Calu3 (cell line): Measurements from ENCODE around the gene FER. TPM values are rescaled to one million over a fixed set of nuclear protein-coding genes. Genes with fewer than 3 reads are reported as not detected.
"Not testable (repeated sequence)": the region's sequence is repeated elsewhere in the genome, so short reads cannot be mapped to it uniquely, and the experiment has no call there.

Experiments
- BruUV-seq: library from RNA; stranded (reverse); fragments of 400-500 nt; replicated peaks from 2 replicates; lab custom pipeline; 2021; lab: Mats Ljungman, UMichigan
- CTCF ChIA-PET: fragments of 300-600 bp; sonication (Branson Sonifier 250); formaldehyde crosslinking; loops from one replicate; lab custom pipeline; 2022; ENCODE audit warnings: antibody characterized with exemption; lab: Charles Lee
- DNase-seq: peaks from one replicate; pipeline ENCODE4 v3.0.0; 2022
- H3K27ac Mint-ChIP-seq: one replicate; pipeline ENCODE4 v1.8.0; 2022; ENCODE audit warnings: mixed read lengths; ENCODE audit not compliant: unreplicated experiment
- H3K27me3 Mint-ChIP-seq: one replicate; pipeline ENCODE4 v1.8.0; 2022; ENCODE audit warnings: mixed read lengths; ENCODE audit not compliant: unreplicated experiment
- H3K36me3 Mint-ChIP-seq: one replicate; pipeline ENCODE4 v1.8.0; 2022; ENCODE audit warnings: mild to moderate bottlenecking, moderate library complexity, mixed read lengths; ENCODE audit not compliant: insufficient read depth, unreplicated experiment
- H3K4me1 Mint-ChIP-seq: one replicate; pipeline ENCODE4 v1.8.0; 2022; ENCODE audit warnings: mild to moderate bottlenecking, low read depth, mixed read lengths; ENCODE audit not compliant: unreplicated experiment
- H3K4me3 Mint-ChIP-seq: one replicate; pipeline ENCODE4 v1.8.0; 2022; ENCODE audit warnings: mild to moderate bottlenecking, low read depth, moderate library complexity, mixed read lengths; ENCODE audit not compliant: unreplicated experiment
- H3K9me3 Mint-ChIP-seq: one replicate; pipeline ENCODE4 v1.8.0; 2022; ENCODE audit warnings: low read depth, mixed read lengths; ENCODE audit not compliant: unreplicated experiment
- intact Hi-C: fragments of 100-400 bp; cut with micrococcal nuclease; formaldehyde crosslinking; loops from one replicate; pipeline ENCODE4 v1.10.0; 2022; ENCODE audit not compliant: unreplicated experiment
- total RNA-seq: library from RNA; stranded (reverse); gene quantifications from 2 replicates; pipeline ENCODE4 v1.2.3, GENCODE V29; 2022
- TF ChIP-seq, protein P1 (sequence below): fragments of 200-600 bp; IDR thresholded peaks from one replicate; pipeline ENCODE4 v1.8.0; 2022; ENCODE audit warnings: antibody characterized with exemption; ENCODE audit not compliant: unreplicated experiment

FER gene
- total RNA-seq, 1 experiment from 2014 or later: 32.9 TPM

DNA sequence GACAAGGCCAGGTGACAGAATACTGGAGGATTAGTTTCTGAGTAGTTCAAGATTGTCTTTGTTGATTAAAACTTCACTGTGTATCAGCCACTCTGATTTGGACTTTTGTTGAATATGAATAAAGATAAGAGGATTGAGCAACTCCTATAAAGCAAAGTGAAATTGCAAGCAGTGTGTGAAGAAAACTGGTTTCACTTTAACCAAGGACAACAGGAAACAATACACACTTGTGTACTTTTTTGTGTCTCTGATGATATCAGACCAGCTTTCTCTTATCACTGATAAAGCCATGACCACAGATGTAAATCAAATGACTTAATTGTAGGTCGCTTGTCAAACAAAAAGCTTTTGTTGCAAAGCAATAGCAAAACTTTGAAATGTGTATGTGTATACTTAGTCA, 268.6 kb downstream of the FER start:
- TF ChIP-seq, protein P1, sequence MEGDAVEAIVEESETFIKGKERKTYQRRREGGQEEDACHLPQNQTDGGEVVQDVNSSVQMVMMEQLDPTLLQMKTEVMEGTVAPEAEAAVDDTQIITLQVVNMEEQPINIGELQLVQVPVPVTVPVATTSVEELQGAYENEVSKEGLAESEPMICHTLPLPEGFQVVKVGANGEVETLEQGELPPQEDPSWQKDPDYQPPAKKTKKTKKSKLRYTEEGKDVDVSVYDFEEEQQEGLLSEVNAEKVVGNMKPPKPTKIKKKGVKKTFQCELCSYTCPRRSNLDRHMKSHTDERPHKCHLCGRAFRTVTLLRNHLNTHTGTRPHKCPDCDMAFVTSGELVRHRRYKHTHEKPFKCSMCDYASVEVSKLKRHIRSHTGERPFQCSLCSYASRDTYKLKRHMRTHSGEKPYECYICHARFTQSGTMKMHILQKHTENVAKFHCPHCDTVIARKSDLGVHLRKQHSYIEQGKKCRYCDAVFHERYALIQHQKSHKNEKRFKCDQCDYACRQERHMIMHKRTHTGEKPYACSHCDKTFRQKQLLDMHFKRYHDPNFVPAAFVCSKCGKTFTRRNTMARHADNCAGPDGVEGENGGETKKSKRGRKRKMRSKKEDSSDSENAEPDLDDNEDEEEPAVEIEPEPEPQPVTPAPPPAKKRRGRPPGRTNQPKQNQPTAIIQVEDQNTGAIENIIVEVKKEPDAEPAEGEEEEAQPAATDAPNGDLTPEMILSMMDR: no peak
- no peak for DNase-seq
- H3K4me3 Mint-ChIP-seq: no peak overlapping the region
- H3K9me3 Mint-ChIP-seq: no peaks in the 10 kb centered on the region
- CTCF ChIA-PET: no interaction called here
- H3K4me1 Mint-ChIP-seq: peaks cover 18% of the 10 kb centered on the region
- BruUV-seq: no TSS peak
- no peaks in the 10 kb centered on the region for H3K27me3 Mint-ChIP-seq
- H3K36me3 Mint-ChIP-seq: no peaks in the 10 kb centered on the region
- intact Hi-C loops: no loop called here
- H3K27ac Mint-ChIP-seq: peak overlapping the region; percentile 39

DNA sequence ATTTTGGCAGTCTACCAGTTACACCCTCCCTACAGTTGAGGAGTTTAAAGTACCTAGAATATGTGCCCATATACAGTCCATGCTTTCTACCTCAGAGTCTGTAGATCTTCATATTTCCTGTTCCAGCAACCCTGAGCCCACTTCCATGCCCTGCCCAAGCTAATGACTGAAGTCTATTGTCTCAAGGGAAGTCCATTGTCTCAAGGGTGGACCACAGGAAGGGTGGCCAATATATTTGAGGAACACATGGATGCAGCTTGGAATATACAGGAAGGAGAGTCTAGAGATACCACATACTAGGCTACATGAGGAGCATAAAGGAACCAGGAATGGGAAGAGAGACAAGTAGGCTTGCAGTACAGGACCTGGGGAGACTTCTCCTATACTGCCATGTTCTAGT, 274.4 kb downstream of the FER start:
- Mint-ChIP-seq H3K27ac (no peak overlapping the region), H3K4me1 (no peaks in the 10 kb centered on the region), H3K36me3 (no peaks in the 10 kb centered on the region), H3K9me3 (peaks cover 2% of the 10 kb centered on the region), H3K4me3 (no peak overlapping the region), H3K27me3 (no peaks in the 10 kb centered on the region)
- CTCF ChIA-PET: no interaction called here
- no peak for DNase-seq
- BruUV-seq: no TSS peak
- intact Hi-C loops: no loop called here
- TF ChIP-seq, protein P1: no peak

DNA sequence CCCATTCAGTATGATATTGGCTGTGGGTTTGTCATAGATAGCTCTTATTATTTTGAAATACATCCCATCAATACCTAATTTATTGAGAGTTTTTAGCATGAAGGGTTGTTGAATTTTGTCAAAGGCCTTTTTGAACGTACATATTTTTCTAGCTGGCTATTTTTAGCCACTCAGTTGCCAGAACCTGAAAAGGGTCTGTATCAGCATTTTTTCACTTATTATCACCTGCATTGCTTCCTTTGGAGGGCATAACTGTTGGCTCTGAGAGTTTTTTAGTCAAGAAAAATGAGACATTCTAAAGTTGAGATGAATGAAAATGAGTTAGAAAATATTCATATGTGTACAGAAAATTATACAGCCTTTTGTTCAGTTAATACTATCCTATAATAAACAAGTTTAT, 278.0 kb downstream of the FER start:
- CTCF ChIA-PET, H3K9me3 Mint-ChIP-seq, DNase-seq, H3K4me3 Mint-ChIP-seq, H3K4me1 Mint-ChIP-seq, BruUV-seq, H3K27me3 Mint-ChIP-seq, H3K36me3 Mint-ChIP-seq, intact Hi-C loops, H3K27ac Mint-ChIP-seq: not testable (repeated sequence)

DNA sequence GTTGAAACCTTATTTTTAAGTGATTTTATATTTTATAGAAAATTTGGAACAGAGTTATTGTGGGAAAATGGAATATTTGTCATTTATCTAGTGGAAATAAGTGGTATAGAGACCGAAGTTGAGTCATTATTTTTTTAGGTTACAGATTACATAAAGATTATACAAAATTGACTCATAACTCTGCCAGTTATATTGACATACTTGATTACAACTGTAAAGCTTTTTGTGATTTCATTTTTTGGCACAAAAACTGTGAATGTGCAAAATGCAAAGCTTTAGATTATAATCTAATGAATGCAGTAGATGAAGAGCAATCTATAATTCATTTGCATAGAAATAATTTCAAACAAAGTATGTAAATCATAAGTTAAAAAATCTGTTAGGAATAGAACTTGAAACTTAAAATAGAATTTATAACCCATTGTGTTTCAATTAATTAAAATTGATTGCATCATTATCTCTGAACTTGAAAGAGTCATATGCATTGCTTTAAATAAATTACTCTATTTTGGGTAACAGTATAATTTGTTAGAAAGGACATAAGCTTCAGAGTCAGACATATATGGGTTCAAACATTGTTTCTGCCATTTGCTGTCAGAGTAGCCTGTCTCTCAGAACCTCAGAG, 280.4 kb downstream of the FER start:
- no peak overlapping the region for H3K27ac Mint-ChIP-seq
- H3K36me3 Mint-ChIP-seq: no peaks in the 10 kb centered on the region
- H3K27me3 Mint-ChIP-seq: no peaks in the 10 kb centered on the region
- DNase-seq: no peak
- BruUV-seq: no TSS peak
- peaks cover 2% of the 10 kb centered on the region for H3K9me3 Mint-ChIP-seq
- no peaks in the 10 kb centered on the region for H3K4me1 Mint-ChIP-seq
- CTCF ChIA-PET: no interaction called here
- TF ChIP-seq, protein P1: no peak
- no peak overlapping the region for H3K4me3 Mint-ChIP-seq
- intact Hi-C loops: no loop called here

GRCh38 chr5:109028608-109029299, 281.1 kb downstream of the FER start:
- H3K4me1 Mint-ChIP-seq: no peaks in the 10 kb centered on the region
- peaks cover 2% of the 10 kb centered on the region for H3K9me3 Mint-ChIP-seq
- intact Hi-C loops: no loop called here
- H3K4me3 Mint-ChIP-seq: no peak overlapping the region
- H3K27ac Mint-ChIP-seq: no peak overlapping the region
- H3K27me3 Mint-ChIP-seq: no peaks in the 10 kb centered on the region
- H3K36me3 Mint-ChIP-seq: no peaks in the 10 kb centered on the region
- TF ChIP-seq, protein P1: no peak
- CTCF ChIA-PET: interaction anchor here (0.7 kb wide), 1 partner anchor 462 kb away, joined by 3 read pairs; no protein-coding TSS in a partner anchor
- BruUV-seq: no TSS peak
- no peak for DNase-seq
